HEK293 (cell line): ENCODE measurements around the gene MCAM.

ENCODE experiments used
- CTCF ChIA-PET: fragments of 350-600 bp; formaldehyde crosslinking; extraction: SDS; loops from one replicate; lab custom pipeline; 2021; ENCODE audit warnings: antibody characterized with exemption; lab: Yijun Ruan, JAX
- POLR2A ChIA-PET: fragments of 300-600 bp; formaldehyde crosslinking; extraction: SDS; loops from one replicate; lab custom pipeline; 2020; ENCODE audit warnings: antibody characterized with exemption, inconsistent platforms; lab: Yijun Ruan, JAX
- H3K27ac ChIP-seq: fragments of 200-500 bp; sonication (Bioruptor generic); 2 replicates; pipeline ENCODE4 v1.5.1; 2014; ENCODE audit warnings: low read depth, low read length, control low read depth, inconsistent platforms; ENCODE audit errors: extremely low read depth
- H3K36me3 ChIP-seq, 2 experiments: fragments of 200-500 bp in 1 of 2; sonication (Bioruptor generic) in 1 of 2; 1 replicate in 1 of 2; 2 replicates in 1 of 2; pipeline ENCODE4 v1.5.1; 2014 to 2017; ENCODE audit warnings: inconsistent platforms in 2 of 2, low read length in 2 of 2; ENCODE audit not compliant: control insufficient read depth in 2 of 2, insufficient read depth in 1 of 2
- H3K4me1 ChIP-seq: fragments of 200-500 bp; sonication (Bioruptor generic); 2 replicates; pipeline ENCODE4 v1.5.1; 2014; ENCODE audit warnings: mild to moderate bottlenecking, low read length, inconsistent platforms; ENCODE audit not compliant: control insufficient read depth, insufficient read depth
- H3K4me3 ChIP-seq: 2 replicates; pipeline ENCODE4 v1.5.1; 2011; ENCODE audit warnings: low read depth, mild to moderate bottlenecking, control low read depth, low read length, moderate library complexity
- H3K9me3 ChIP-seq: fragments of 200-500 bp; sonication (Bioruptor generic); 2 replicates; pipeline ENCODE4 v1.5.1; 2014; ENCODE audit warnings: low read depth, low read length, inconsistent platforms; ENCODE audit not compliant: control insufficient read depth, insufficient read depth
- GLI4 ChIP-seq: fragments of 450-650 bp; formaldehyde crosslinking; IDR thresholded peaks from 2 replicates; pipeline ENCODE4 v1.5.1; 2016; ENCODE audit warnings: missing biosample characterization, missing genetic modification characterization
- GLIS1 ChIP-seq: fragments of 450-650 bp; formaldehyde crosslinking; IDR thresholded peaks from 2 replicates; pipeline ENCODE4 v1.5.1; 2016; ENCODE audit warnings: missing biosample characterization, missing genetic modification characterization
- MYNN ChIP-seq: fragments of 450-650 bp; formaldehyde crosslinking; IDR thresholded peaks from 2 replicates; pipeline ENCODE4 v1.5.1; 2016; ENCODE audit warnings: missing biosample characterization, missing genetic modification characterization, borderline replicate concordance
- WT1 ChIP-seq: fragments of 450-650 bp; formaldehyde crosslinking; IDR thresholded peaks from 2 replicates; pipeline ENCODE4 v1.5.1; 2016; ENCODE audit warnings: missing biosample characterization, missing genetic modification characterization
- YY1 ChIP-seq: fragments of 450-650 bp; formaldehyde crosslinking; IDR thresholded peaks from 2 replicates; pipeline ENCODE4 v1.5.1; 2018; ENCODE audit warnings: missing biosample characterization, missing genetic modification characterization
- ZNF121 ChIP-seq: fragments of 450-650 bp; formaldehyde crosslinking; IDR thresholded peaks from 2 replicates; pipeline ENCODE4 v1.5.1; 2016; ENCODE audit warnings: missing biosample characterization, missing genetic modification characterization
- ZNF23 ChIP-seq: fragments of 450-650 bp; formaldehyde crosslinking; IDR thresholded peaks from 2 replicates; pipeline ENCODE4 v1.5.1; 2016; ENCODE audit warnings: missing biosample characterization, missing genetic modification characterization, borderline replicate concordance
- ZNF239 ChIP-seq: fragments of 450-650 bp; formaldehyde crosslinking; IDR thresholded peaks from 2 replicates; pipeline ENCODE4 v1.5.1; 2016; ENCODE audit warnings: missing biosample characterization, missing genetic modification characterization
- ZNF24 ChIP-seq: fragments of 450-650 bp; formaldehyde crosslinking; IDR thresholded peaks from 2 replicates; pipeline ENCODE4 v1.5.1; 2016; ENCODE audit warnings: missing biosample characterization, missing genetic modification characterization
- ZNF248 ChIP-seq: fragments of 450-650 bp; formaldehyde crosslinking; IDR thresholded peaks from 2 replicates; pipeline ENCODE4 v1.5.1; 2017; ENCODE audit warnings: missing biosample characterization, missing genetic modification characterization
- ZNF416 ChIP-seq: fragments of 450-650 bp; formaldehyde crosslinking; IDR thresholded peaks from 2 replicates; pipeline ENCODE4 v1.5.1; 2016; ENCODE audit warnings: missing biosample characterization, missing genetic modification characterization
- ZNF473 ChIP-seq: fragments of 450-650 bp; formaldehyde crosslinking; IDR thresholded peaks from 2 replicates; pipeline ENCODE4 v1.5.1; 2017; ENCODE audit warnings: missing biosample characterization, missing genetic modification characterization
- ZNF48 ChIP-seq: fragments of 450-650 bp; formaldehyde crosslinking; IDR thresholded peaks from 2 replicates; pipeline ENCODE4 v1.5.1; 2016; ENCODE audit warnings: missing biosample characterization, missing genetic modification characterization
- ZNF518A ChIP-seq: fragments of 450-650 bp; formaldehyde crosslinking; conservative IDR thresholded peaks from 2 replicates; pipeline ENCODE4 v1.5.1; 2016; ENCODE audit warnings: low read depth, missing biosample characterization, missing genetic modification characterization
- ZNF529 ChIP-seq: fragments of 450-650 bp; formaldehyde crosslinking; IDR thresholded peaks from 2 replicates; pipeline ENCODE4 v1.5.1; 2017; ENCODE audit warnings: missing genetic modification characterization, missing biosample characterization; ENCODE audit not compliant: insufficient replicate concordance
- ZNF544 ChIP-seq: fragments of 450-650 bp; formaldehyde crosslinking; IDR thresholded peaks from 2 replicates; pipeline ENCODE4 v1.5.0; 2017; ENCODE audit warnings: missing biosample characterization, missing genetic modification characterization
- ZNF548 ChIP-seq: fragments of 450-650 bp; formaldehyde crosslinking; IDR thresholded peaks from 2 replicates; pipeline ENCODE4 v1.5.1; 2016; ENCODE audit warnings: missing biosample characterization, missing genetic modification characterization
- ZNF561 ChIP-seq: fragments of 450-650 bp; IDR thresholded peaks from 2 replicates; pipeline ENCODE4 v1.5.1; 2018; ENCODE audit warnings: missing biosample characterization, missing genetic modification characterization, borderline replicate concordance
- ZNF596 ChIP-seq: fragments of 450-650 bp; IDR thresholded peaks from 2 replicates; pipeline ENCODE4 v1.5.0; 2018; ENCODE audit warnings: missing biosample characterization, mild to moderate bottlenecking, missing genetic modification characterization, moderate library complexity
- ZNF660 ChIP-seq: fragments of 450-650 bp; IDR thresholded peaks from 2 replicates; pipeline ENCODE4 v1.5.1; 2018; ENCODE audit warnings: missing biosample characterization, mild to moderate bottlenecking, missing genetic modification characterization
- ZNF768 ChIP-seq: fragments of 450-650 bp; formaldehyde crosslinking; IDR thresholded peaks from 2 replicates; pipeline ENCODE4 v1.5.1; 2018; ENCODE audit warnings: missing biosample characterization, mild to moderate bottlenecking, missing genetic modification characterization
- ZSCAN4 ChIP-seq: fragments of 450-650 bp; formaldehyde crosslinking; IDR thresholded peaks from 2 replicates; pipeline ENCODE4 v1.5.1; 2017; ENCODE audit warnings: missing biosample characterization, missing genetic modification characterization
- TF ChIP-seq, protein P1 (sequence below): fragments of 450-650 bp; formaldehyde crosslinking; IDR thresholded peaks from 2 replicates; pipeline ENCODE4 v1.5.1; 2016; ENCODE audit warnings: missing biosample characterization, missing genetic modification characterization, low read depth
- TF ChIP-seq, protein P2 (sequence below): fragments of 450-650 bp; formaldehyde crosslinking; IDR thresholded peaks from 2 replicates; pipeline ENCODE4 v1.5.1; 2016; ENCODE audit warnings: missing biosample characterization, missing genetic modification characterization

MCAM gene

DNA sequence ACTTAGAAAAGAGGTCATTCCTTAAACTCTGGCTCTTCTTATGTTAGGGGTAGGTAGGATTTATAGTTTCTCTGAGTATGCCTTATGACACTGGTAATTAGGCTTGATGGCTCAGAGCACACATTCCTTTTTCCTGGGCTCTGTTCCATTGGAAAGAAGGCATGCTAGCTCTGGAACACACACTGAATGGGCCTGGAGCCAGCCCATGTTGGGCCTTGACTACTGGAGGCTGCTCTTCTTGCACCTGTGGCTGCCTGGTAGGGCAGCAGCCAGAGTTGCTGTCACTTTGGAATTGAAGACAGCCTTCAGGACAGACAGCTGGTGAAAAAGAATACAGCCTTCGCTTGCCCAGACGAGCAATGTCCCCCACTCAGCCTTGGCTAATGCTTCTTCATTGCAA, 18.2 kb downstream of the MCAM start (continued):
- TF ChIP-seq, protein P1, sequence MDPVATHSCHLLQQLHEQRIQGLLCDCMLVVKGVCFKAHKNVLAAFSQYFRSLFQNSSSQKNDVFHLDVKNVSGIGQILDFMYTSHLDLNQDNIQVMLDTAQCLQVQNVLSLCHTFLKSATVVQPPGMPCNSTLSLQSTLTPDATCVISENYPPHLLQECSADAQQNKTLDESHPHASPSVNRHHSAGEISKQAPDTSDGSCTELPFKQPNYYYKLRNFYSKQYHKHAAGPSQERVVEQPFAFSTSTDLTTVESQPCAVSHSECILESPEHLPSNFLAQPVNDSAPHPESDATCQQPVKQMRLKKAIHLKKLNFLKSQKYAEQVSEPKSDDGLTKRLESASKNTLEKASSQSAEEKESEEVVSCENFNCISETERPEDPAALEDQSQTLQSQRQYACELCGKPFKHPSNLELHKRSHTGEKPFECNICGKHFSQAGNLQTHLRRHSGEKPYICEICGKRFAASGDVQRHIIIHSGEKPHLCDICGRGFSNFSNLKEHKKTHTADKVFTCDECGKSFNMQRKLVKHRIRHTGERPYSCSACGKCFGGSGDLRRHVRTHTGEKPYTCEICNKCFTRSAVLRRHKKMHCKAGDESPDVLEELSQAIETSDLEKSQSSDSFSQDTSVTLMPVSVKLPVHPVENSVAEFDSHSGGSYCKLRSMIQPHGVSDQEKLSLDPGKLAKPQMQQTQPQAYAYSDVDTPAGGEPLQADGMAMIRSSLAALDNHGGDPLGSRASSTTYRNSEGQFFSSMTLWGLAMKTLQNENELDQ (tag by site-specific recombination) = no peak
- TF ChIP-seq GLIS1 (tag by site-specific recombination) (no peak), ZNF768 (tag by site-specific recombination) (no peak), ZNF561 (tag by site-specific recombination) (no peak), ZNF416 (tag by site-specific recombination) (no peak), ZNF548 (tag by site-specific recombination) (no peak), ZNF660 (tag by site-specific recombination) (no peak)

GRCh38 chr11:119297938-119298337, 19.0 kb downstream of the MCAM start:
- TF ChIP-seq ZNF248 (tag by site-specific recombination) = no peak
- no peak for TF ChIP-seq ZNF518A (tag by site-specific recombination)
- no peak for TF ChIP-seq ZSCAN4
- TF ChIP-seq ZNF529 (tag by site-specific recombination) = no peak
- no peak for TF ChIP-seq GLI4 (tag by site-specific recombination)
- no peak for TF ChIP-seq ZNF24 (tag by site-specific recombination)
- no peak for TF ChIP-seq ZNF544 (tag by site-specific recombination)
- no peak for TF ChIP-seq MYNN (tag by site-specific recombination)
- no peak for TF ChIP-seq ZNF48 (tag by site-specific recombination)
- TF ChIP-seq, protein P2, sequence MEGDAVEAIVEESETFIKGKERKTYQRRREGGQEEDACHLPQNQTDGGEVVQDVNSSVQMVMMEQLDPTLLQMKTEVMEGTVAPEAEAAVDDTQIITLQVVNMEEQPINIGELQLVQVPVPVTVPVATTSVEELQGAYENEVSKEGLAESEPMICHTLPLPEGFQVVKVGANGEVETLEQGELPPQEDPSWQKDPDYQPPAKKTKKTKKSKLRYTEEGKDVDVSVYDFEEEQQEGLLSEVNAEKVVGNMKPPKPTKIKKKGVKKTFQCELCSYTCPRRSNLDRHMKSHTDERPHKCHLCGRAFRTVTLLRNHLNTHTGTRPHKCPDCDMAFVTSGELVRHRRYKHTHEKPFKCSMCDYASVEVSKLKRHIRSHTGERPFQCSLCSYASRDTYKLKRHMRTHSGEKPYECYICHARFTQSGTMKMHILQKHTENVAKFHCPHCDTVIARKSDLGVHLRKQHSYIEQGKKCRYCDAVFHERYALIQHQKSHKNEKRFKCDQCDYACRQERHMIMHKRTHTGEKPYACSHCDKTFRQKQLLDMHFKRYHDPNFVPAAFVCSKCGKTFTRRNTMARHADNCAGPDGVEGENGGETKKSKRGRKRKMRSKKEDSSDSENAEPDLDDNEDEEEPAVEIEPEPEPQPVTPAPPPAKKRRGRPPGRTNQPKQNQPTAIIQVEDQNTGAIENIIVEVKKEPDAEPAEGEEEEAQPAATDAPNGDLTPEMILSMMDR (tag by site-specific recombination) = no peak
- TF ChIP-seq ZNF596 (tag by site-specific recombination) = no peak
- no peak for TF ChIP-seq ZNF23 (tag by site-specific recombination)
- no peak for TF ChIP-seq YY1 (tag by site-specific recombination)
- TF ChIP-seq ZNF473 (tag by site-specific recombination) = no peak
- no peak for TF ChIP-seq ZNF121
- no peak for TF ChIP-seq WT1
- TF ChIP-seq ZNF239 (tag by site-specific recombination) = no peak
- Histone ChIP-seq H3K4me3 (no peak overlapping the region), H3K4me1 (no peaks in the 10 kb centered on the region), H3K27ac (no peak overlapping the region), H3K9me3 (no peaks in the 10 kb centered on the region), H3K36me3 (peaks cover 0 to 59% of the 10 kb centered on the region in 2 experiments; a peak in 2 of 3 replicates)
- CTCF ChIA-PET = interaction anchor here (0.6 to 1.6 kb wide), 4 partner anchors 17 to 83 kb away, joined by 3 to 4 read pairs (median 4); partner anchors contain the start of gene USP2
- POLR2A ChIA-PET = interaction anchor here (1.3 kb wide), 1 partner anchor 19 kb away, joined by 4 read pairs; the partner anchor contains the start of gene MCAM
